ENCODE results near the gene DOCK1.

DNA sequence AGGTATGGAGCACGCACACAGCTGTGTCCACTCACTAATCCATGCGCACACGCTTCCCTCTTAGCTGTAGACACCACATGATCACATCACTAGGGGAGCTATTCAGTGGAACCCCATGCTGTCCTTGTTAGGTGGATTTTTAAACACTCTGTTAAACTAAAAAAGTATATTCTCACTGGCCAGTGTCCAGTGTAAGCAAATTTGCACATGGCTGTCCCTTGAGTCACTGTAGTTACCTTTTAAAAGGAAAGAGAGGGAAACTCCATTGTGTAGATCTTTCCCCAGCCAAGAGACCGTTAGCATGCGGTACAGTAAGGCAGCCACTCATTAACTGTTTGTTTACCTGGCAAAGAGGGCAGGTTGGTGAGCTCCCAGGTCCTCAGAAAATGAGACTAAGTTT is 372.8 kb downstream of the DOCK1 start:
- no peak for TF ChIP-seq CTCF (IDR thresholded peaks at IDR 0.05)
- TF ChIP-seq POLR2A (IDR thresholded peaks at IDR 0.05): no peak
- no peak for TF ChIP-seq POLR2AphosphoS5 (IDR thresholded peaks at IDR 0.05)

All from breast epithelium (tissue), 3 donors.